NCI-H446 (cell line): ENCODE data around the gene SAA4.
"Not testable (repeated sequence)": the region's sequence is repeated elsewhere in the genome, so short reads cannot be mapped to it uniquely, and the experiment has no call there.

Source experiments
- DNase-seq, 2 experiments: peaks; one replicate each; lab custom pipeline; 2025; lab: John Stamatoyannopoulos, UW

The SAA4 gene, protein sequence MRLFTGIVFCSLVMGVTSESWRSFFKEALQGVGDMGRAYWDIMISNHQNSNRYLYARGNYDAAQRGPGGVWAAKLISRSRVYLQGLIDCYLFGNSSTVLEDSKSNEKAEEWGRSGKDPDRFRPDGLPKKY

DNA sequence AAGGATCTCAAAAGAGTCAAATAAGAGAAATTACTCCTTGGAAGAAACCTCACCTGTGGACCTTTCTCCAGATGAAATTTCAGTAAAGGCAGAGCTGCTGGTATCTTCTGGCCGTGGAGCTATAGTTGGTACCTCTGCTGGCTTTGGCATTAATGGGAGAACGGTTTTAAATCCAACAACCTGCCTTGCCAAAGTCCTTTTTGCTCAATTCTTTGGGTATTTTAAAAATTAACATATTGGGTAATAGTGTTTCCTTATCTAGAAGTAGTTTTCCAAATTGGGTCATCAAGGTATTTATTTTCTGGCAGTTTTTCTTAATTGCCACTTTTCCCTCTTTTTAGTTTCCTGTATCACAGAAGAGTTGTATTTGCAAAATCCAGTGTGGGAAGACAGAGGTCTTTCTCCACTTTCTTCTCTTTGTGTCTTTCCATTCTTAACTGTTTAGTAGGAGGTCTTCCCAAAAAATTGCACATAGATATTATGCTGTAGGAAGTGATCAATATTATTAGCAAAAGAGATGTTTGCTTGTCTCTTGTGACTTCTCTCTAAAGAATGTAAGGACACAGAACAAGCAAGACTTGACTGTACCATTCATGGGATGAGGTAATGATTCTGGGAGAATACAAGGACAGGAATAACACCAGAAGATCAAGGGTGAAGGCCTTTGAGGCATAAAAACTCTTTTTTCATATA is at the start of gene SAA4:
Gene SAA4, minus strand, starts transcription at position 139 of the 693 bp plus-strand sequence. CDS start 876 bp downstream, outside the sequence.
- no peak for DNase-seq

DNA sequence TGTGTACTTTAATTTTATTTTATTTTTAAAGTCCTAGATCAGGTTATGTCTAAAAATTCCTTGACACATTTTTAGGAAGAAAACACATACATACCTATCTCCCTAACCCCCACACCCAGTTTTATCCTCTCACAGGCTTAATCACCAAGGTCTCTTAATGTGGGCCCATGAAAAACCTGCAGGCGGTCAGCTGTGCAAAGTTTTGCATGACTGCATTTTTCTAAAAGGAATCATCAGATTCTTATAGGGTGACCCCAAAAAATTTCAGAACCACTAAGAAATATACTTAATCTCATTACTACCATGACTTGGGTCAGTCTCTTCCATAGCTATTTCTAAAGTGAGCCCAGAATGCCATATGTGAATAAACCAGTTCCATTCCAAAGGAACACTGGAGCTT is 49.2 kb upstream of the SAA4 start:
- no peak for DNase-seq

DNA sequence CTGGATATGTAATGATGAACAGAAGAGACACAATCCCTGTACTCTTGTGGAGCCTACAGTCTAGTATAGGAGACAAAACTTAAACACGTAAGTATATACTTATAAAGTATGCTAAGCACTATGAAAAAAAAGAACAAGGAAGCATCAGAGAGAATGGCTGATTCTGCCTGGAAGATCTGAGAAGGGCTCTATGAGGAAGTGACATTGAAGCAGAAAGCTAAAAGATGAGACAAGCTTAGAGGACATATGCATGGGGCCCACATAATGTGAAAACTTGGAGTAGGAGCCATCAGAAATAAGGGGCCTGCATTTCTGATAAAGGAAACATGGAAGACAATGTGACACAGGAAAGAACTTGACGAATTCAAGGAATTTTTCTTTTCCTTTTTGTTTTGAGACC is 46.0 kb upstream of the SAA4 start:
- DNase-seq: no peak

DNA sequence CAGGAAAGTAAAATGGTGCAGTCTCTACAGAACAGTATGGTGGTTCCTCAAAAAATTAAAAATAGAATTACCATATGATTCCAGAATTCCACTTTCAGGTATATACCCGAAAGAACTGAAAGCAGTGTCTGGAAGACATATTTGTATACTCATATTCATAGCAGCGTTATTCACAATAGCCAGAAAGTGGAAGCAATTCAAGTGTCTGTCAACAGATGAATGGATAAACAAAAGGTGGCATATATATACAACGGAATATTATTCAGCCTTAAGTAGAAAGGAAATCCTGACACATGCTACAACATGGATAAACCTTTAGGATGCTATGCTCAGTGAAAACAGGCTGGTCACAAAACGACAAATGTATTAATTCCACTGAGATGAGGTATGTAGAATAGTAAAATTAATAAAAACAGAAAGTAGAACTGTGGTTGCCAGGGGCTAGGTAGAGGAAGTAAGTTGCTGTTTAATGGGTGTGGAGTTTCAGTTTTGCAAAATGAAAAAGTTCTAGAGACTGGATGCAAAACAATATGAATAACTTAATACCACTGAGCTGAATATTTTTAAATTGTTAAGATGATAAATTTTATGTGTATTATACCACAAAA is 43.9 kb upstream of the SAA4 start:
- no peak for DNase-seq

DNA sequence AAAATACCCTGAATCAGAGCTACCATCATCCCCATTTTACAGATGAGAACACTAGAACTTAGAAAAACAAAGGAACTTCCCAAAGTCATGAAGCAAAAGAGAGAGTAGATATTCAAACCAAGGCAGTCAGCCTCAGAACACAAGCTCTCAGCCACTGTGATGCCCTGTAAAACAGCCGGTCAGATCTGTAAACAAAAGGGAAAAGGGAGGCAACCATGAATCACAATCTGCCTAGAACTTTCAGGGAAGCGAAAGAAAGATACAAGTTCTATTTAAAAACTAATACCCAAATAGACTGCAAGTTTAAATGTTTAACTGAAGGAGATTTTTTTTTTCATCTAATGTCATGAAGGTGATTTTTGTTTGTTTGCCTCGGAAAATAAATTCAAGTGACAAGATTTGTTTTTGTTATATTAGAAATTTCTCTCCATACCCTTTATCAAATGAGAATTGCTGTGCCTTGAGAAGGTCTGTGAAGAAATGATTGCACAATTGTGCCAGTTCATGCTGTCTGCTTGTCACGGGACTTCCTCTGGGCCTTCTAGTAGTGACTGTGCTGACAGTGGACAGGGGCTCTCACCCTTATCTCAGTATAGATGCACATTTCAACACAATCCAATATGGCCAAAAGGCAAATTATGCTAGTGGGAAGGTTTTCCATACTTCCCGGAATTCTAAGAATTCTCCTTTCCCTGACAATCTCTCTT is 41.1 kb upstream of the SAA4 start:
- no peak for DNase-seq

DNA sequence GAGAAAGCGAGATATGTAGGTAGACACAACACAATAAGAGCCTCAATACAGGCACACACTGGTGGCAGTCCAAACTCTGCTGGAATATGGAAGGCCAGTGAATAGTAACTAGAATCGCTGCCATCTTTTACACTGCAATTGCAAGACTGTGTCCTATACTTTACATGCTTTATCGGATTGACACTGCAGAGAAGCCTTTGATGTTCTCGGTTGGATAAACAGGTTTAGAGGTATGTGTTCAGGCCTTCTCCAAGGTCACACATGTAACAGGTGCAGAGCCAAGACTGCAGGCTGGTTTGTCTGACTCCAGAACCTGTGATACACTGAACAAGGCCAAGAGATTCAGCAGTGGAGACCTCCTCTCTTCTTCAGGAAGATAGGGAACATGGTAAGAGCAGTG is 34.6 kb upstream of the SAA4 start:
- DNase-seq: no peak

DNA sequence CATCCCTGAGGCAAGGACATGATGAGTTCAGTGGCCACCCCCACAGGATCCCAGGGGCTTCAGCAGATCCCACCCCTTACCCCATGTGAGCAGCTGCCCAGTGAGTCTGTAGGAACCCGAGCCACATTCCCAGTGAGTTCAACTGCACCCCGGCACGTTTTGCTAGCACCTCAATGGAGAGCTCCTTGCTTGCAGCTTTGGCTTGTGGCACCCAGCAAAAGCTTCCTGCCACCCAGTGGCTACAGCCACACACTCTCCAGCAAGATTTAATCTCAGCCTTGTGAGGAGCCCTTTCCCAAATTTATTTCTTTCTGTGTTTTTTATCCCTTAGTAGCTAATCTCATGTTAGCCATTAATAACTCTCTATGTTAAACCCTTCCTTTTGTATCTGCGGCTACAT is 33.5 kb upstream of the SAA4 start:
- no peak for DNase-seq

DNA sequence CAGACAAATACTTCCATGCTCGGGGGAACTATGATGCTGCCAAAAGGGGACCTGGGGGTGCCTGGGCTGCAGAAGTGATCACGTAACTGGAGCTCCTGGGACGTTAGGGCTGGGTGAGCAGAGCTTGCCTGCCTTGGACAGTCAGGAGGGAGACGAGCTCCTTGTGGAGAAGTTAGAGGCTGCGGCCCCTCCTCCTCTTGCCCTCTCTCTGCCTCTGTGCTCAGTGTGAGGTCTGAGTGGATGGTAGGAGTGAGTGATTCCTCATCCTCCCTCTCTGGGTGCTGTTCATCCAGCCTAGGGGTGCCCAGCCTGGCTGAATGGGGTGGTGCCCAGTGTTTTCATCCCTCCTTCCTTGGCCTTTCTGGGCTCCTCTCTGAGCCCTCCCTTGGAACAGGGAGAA is 32.6 kb upstream of the SAA4 start:
- not testable (repeated sequence) for DNase-seq

DNA sequence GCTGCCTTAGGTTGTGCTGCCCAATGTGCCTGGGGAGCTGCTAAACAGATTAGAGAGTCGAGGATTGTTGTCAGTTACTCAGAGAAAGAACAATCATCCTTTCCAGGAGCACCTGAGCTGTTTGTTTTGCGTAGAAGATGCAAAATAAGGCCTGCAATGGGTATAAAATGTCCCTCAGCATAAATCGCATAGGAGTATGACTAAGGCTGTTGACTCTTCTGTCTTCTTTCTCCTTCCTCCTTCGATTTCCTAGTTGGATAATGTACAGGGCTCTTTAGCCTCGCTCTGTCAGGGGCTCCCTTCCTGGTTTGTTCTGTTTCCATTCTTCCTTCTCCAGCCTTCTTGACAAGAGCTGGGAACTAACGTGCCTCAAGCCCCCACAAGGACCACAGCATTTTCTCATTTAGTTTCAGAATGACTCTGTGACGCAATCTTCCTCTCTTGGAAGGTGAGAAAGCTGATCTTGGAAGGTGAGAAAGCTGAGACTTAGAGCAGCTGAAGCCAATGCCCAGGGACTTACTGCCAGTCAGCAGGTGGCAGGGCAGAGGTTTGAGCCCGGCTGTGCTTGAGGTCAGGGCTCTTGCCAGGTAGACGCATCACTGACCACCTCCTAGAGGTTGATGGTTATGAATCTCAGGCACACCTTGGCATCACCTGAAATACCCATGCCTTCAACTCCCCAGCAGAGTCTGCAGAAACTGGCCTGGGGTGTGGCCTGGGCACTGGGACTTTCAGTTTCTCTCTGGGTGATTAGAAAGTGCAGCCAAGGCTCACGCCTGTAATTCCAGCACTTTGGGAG is 30.9 kb upstream of the SAA4 start:
- DNase-seq: not testable (repeated sequence)

DNA sequence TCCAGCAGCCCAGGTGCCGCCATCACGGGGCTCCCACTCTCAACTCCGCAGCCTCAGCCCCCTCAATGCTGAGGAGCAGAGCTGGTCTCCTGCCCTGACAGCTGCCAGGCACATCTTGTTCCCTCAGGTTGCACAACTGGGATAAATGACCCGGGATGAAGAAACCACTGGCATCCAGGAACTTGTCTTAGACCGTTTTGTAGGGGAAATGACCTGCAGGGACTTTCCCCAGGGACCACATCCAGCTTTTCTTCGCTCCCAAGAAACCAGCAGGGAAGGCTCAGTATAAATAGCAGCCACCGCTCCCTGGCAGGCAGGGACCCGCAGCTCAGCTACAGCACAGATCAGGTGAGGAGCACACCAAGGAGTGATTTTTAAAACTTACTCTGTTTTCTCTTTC is 29.3 kb upstream of the SAA4 start, which contains the start of gene SAA1:
Gene SAA1, plus strand, starts transcription at position 316 of the 400 bp plus-strand sequence. CDS start 624 bp downstream, outside the sequence.
- DNase-seq: no peak

DNA sequence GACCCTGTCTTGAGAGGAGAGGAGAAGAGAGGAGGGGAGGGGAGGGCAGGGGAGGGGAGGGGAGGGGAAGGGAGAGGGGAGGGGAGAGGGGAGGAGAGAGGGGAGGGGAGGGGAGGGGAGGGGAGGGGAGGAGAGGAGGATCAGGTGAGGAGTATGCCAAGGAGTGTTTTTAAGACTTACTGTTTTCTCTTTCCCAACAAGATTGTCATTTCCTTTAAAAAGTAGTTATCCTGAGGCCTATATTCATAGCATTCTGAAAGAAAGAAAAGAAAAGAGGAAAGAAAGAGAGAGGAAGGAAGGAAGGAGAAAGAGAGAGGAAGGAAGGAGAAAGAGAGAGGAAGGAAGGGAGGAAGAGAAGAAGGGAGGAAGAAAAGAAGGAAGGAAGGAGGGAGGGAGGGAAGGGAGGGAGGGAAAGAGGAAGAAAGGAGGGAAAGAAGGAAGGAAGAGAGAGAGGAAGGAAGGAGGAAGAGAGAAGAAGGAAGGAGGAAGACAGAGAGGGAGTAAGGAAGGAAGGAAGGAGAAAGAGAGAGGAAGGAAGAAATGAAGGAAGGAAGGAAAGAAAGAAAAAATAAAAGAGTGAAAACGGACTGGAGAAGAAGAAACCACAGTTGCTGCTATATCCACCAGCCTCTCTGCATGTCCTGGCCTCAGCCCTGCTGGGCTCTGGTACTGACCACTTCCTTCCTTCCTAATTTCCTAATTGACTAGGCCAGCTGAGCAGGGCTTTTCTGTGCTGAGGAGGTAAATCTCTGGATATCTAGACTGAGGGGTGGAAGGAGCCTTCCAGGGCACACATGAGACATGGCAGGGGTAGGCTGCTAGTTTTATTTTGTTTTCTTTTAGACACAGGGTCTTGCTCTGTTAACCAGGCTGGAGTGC is 28.3 kb upstream of the SAA4 start:
- no peak for DNase-seq

DNA sequence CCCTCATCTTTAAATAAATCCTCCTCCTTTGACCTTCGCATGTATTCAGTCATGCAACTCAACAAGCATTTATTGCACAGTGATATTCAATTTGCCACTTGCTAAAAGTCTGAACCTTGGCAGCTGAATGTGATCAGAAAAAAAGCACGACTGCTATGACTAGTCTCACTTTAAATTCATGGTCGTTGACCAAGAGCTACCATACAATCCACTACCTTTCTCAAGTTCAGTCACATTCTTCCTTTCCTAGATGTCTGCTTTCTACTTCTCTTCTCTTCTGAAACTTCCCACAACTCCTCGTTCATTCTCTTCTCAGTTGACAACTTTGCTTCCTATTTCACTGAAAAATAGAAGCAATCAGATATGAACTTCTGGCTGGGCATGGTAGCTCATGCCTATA is 27.4 kb upstream of the SAA4 start:
- DNase-seq: no peak

DNA sequence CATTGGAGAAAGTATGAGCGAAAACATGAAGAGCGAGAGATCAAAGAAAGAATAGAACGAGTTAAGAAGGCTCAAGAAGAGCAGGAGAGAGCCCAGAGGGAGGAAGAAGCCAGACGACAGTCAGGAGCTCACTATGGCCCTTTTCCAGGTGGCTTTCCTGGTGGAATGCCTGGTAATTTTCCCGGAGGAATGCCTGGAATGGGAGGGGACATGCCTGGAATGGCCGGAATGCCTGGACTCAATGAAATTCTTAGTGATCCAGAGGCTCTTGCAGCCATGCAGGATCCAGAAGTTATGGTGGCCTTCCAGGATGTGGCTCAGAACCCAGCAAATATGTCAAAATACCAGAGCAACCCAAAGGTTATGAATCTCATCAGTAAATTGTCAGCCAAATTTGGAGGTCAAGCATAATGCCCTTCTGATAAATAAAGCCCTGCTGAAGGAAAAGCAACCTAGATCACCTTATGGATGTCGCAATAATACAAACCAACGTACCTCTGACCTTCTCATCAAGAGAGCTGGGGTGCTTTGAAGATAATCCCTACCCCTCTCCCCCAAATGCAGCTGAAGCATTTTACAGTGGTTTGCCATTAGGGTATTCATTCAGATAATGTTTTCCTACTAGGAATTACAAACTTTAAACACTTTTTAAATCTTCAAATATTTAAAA is 26.2 kb upstream of the SAA4 start:
- not testable (repeated sequence) for DNase-seq

DNA sequence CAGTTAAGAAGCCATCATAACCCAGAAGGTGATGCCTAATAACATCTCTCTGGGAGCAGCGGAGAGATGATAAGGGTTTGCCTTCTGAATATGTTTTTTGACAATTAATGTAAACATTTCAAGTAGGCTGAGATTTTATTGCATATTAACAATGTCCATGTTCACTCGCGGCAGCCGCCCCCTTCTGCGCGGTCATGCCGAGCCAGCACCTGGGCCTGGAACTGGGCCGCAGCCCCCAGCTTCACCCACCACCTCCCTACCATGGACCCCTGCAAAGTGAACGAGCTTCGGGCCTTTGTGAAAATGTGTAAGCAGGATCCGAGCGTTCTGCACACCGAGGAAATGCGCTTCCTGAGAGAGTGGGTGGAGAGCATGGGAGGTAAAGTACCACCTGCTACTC is 25.1 kb upstream of the SAA4 start:
- DNase-seq: no peak

DNA sequence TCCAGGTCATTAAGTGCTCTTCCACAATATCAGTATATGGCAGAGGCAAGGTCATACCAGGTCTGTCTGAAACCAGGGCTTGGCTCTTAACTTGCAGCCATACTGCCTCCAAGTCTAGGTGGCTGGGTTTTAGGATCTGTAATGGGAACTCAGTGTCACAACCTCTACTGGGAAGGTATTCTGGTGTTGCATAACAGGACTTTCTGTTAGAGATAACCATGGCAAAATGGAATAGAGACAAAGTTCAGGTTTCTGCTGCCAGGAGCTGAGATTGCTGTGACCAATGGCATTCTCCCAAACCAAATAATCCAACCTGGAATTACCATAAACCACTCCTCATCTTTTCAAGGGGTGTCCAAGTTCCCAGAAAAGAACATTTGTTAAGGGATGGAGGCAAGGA is 22.7 kb upstream of the SAA4 start:
- no peak for DNase-seq

DNA sequence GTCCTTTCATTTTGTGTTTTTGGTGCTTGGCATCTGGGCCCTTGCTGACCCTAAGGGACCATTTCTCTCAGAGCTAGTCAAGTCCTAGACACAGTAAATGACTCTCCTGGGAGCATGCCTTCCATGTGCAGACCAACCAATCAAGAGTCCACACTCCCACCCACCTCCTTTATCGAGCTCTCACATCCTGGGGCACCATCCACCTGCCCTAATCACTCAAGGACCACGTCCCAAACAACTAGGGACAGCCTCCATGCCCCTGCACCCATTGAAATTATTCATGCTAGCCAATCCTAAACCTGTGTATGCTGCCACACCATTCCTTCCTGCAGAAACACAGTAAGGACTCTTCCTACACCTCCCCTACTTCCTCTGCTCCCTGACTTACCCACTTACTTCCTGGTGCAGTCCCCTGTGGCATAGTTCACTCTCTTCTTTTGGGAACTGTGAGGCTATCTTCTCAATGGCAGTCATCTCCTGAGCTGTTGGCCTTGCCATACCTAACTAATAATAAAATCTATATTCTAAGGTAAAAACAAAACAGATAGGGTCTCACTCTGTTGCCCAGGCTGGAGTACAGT is 18.3 kb upstream of the SAA4 start:
- DNase-seq: no peak

DNA sequence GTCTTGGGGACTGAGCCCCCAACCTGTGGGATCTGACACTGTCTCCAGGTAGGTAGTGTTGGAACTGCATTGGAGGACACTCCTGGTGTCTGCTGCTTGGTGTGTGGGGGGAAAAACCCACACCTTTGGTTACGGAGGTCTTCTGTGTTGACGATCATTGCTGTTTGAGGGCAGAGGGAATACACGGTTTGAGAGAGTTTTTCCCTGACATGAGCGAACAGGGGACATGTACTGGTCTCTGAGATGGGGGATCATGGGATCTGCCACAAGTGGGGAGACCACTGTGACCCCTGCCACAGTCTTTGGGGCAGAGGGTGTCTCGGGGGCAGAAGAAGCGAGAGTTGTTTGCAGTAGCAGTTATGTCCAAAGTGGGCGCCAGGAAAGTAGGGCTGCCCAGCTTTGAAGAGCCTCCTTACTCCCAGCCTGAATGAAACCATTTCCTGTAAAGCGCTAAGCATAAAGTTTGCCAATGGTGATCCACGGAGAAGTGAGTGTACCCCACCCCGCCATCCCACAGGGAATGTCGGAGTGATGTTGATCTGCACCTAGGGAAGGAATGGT is 17.3 kb upstream of the SAA4 start:
- DNase-seq: no peak

DNA sequence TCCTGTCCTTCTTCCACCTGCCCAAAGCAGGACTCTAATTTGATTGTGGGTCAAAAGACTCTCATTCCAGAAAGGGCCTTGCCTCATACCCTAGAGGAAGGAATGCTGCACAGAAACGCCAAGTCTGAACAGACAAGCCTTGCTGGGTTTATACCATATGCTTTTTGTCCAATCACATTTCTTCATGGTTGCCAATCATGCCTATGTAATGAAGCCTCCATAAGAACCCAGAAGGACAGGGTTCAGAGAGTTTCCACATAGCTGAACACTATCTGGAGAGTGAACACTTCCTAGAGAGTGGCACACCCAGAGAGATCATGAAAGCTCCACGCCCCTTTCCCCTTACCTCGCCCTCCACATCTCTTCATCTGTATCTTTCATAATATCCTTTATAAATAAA is 16.6 kb upstream of the SAA4 start:
- no peak for DNase-seq

DNA sequence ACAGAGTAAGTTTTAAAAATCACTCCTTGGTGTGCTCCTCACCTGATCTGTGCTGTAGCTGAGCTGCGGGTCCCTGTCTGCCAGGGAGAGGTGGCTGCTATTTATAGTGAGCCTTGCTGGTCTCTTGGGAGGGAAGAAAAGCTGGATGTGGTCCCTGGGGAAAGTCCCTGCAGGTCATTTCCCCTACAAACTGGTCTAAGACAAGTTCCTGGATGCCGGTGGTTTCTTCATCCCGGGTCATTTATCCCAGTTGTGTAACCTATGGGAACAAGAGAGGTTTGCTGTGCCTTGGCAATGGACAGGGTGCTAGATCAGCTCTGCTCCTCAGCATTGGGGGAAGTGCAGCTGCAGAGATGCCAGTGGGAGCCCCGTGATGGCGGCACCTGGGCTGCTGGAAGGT is 12.0 kb upstream of the SAA4 start, which contains the start of gene SAA2:
Gene SAA2, minus strand, starts transcription at position 108 of the 400 bp plus-strand sequence. CDS start 657 bp downstream, outside the sequence.
- DNase-seq: no peak

DNA sequence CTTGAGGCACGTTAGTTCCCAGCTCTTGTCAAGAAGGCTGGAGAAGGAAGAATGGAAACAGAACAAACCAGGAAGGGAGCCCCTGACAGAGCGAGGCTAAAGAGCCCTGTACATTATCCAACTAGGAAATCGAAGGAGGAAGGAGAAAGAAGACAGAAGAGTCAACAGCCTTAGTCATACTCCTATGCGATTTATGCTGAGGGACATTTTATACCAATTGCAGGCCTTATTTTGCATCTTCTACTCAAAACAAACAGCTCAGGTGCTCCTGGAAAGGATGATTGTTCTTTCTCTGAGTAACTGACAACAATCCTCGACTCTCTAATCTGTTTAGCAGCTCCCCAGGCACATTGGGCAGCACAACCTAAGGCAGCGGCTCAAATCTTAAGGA is 10.6 kb upstream of the SAA4 start:
- DNase-seq: not testable (repeated sequence)
